Endodermal cell (in vitro differentiated cells): ENCODE measurements around the gene TCF12. TPM values are rescaled to one million over a fixed set of nuclear protein-coding genes. Genes with fewer than 3 reads are reported as not detected.

Experiments
- DNase-seq: peaks from one replicate; pipeline ENCODE4 v3.0.0-alpha.2; 2017
- H3K27ac ChIP-seq: 2 replicates; pipeline ENCODE4 v1.5.1; 2013; ENCODE audit warnings: mild to moderate bottlenecking, low read depth, low read length, moderate library complexity
- H3K27me3 ChIP-seq: 2 replicates; pipeline ENCODE4 v1.6.1; 2013; ENCODE audit warnings: mild to moderate bottlenecking, low read length, moderate library complexity; ENCODE audit not compliant: insufficient read depth, control insufficient read depth, poor library complexity, severe bottlenecking
- H3K36me3 ChIP-seq: 2 replicates; pipeline ENCODE4 v1.7.0; 2013; ENCODE audit warnings: mild to moderate bottlenecking, low read length, moderate library complexity; ENCODE audit not compliant: control insufficient read depth, insufficient read depth
- H3K4me1 ChIP-seq: one replicate; pipeline ENCODE4 v1.7.0; 2013; ENCODE audit warnings: low read length; ENCODE audit not compliant: control insufficient read depth, insufficient read depth
- H3K4me3 ChIP-seq: 2 replicates; pipeline ENCODE4 v1.5.1; 2013; ENCODE audit warnings: mild to moderate bottlenecking, low read length, moderate library complexity
- H3K9ac ChIP-seq: 2 replicates; pipeline ENCODE4 v1.6.1; 2013; ENCODE audit warnings: mild to moderate bottlenecking, low read length, moderate library complexity; ENCODE audit not compliant: poor library complexity, severe bottlenecking; ENCODE audit errors: extremely low read depth
- H3K9me3 ChIP-seq: 2 replicates; pipeline ENCODE4 v1.6.1; 2013; ENCODE audit warnings: mild to moderate bottlenecking, low read length, moderate library complexity; ENCODE audit not compliant: control insufficient read depth
- H3K27ac Mint-ChIP-seq: 2 replicates; pipeline ENCODE4 v1.8.0; 2020; ENCODE audit warnings: mixed read lengths
- H3K27me3 Mint-ChIP-seq: 2 replicates; pipeline ENCODE4 v1.8.0; 2021; ENCODE audit warnings: mild to moderate bottlenecking, mixed read lengths; ENCODE audit not compliant: insufficient read depth
- H3K36me3 Mint-ChIP-seq: 2 replicates; pipeline ENCODE4 v1.8.0; 2020; ENCODE audit warnings: low read depth, mixed read lengths
- H3K4me1 Mint-ChIP-seq: 2 replicates; pipeline ENCODE4 v1.8.0; 2020; ENCODE audit warnings: mixed read lengths
- H3K4me3 Mint-ChIP-seq: 2 replicates; pipeline ENCODE4 v1.8.0; 2020; ENCODE audit warnings: mild to moderate bottlenecking, moderate library complexity, mixed read lengths
- H3K9me3 Mint-ChIP-seq: 2 replicates; pipeline ENCODE4 v1.8.0; 2020; ENCODE audit warnings: mild to moderate bottlenecking, mixed read lengths
- WGBS, 2 experiments: methylation state at CpG; one replicate each; pipeline versions ENCODE4 v1.1.5 to v1.1.7; 2013; ENCODE audit warnings: missing lambda C conversion rate in 2 of 2, mixed read lengths in 1 of 2; ENCODE audit not compliant: insufficient coverage in 1 of 2, insufficient read length in 1 of 2; 5-methylcytosine and 5-hydroxymethylcytosine counted together
- total RNA-seq, 2 donors: library from RNA; stranded (reverse); fragmentation: NEBNext Ultra II Directional in 1 of 2; extraction: Animal tissue kit (Norgen Biotek cat#: 25700) in 1 of 2; gene quantifications; 2 replicates in 1 of 2; 3 replicates in 1 of 2; pipeline ENCODE4 v1.2.1, GENCODE V29; 2021
- TF ChIP-seq, protein P1 (sequence below): fragments of 200-600 bp; sonication (generic); conservative IDR thresholded peaks from 2 replicates; pipeline ENCODE4 v1.5.0; 2021; ENCODE audit warnings: antibody characterized with exemption, mild to moderate bottlenecking

The TCF12 gene
- total RNA-seq, 2 donors from 2014 or later, result 103 to 121 TPM

DNA sequence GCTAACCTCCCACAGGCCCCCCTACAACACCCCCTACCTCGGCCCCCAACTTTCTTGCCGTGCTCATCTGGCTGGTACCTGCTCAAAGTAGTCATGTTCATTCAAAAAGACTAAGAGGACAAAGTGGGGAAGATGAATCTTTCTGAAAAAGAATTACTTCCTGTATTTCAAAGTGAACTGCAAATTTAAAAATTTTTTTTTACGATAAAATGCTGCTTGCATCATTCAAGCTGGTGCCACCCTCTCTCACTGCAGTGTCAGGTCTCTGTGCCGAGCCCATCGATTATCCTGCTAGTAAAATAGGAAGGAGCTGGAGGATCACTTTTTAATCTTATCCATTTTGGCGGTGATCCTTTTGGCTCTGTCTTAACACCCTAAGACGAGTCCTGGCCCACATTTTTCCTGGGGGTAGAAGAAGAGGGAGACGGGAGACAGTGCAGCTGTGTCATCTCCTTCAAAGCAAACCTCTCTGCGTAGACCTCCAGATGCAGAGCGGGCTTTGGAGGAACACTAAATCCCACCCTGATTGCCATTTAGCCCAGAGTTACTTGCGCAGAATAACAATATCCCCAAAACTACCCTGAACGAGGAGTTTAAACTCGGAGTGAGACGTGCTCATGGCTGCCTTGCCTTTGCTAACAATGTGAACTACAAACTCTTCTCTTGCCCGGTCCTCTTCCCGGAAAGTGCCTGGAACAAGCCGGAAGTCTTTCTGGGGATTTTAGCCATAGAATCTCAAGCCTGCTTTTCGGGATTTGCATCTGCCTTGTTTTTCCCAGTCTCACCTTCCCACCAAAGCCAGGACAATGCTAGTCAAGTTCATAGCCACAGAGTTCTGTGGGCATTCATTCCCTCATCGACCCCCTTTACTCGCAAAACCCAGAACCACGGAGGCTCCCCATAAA is 391.7 kb downstream of the TCF12 start:
- TF ChIP-seq, protein P1, sequence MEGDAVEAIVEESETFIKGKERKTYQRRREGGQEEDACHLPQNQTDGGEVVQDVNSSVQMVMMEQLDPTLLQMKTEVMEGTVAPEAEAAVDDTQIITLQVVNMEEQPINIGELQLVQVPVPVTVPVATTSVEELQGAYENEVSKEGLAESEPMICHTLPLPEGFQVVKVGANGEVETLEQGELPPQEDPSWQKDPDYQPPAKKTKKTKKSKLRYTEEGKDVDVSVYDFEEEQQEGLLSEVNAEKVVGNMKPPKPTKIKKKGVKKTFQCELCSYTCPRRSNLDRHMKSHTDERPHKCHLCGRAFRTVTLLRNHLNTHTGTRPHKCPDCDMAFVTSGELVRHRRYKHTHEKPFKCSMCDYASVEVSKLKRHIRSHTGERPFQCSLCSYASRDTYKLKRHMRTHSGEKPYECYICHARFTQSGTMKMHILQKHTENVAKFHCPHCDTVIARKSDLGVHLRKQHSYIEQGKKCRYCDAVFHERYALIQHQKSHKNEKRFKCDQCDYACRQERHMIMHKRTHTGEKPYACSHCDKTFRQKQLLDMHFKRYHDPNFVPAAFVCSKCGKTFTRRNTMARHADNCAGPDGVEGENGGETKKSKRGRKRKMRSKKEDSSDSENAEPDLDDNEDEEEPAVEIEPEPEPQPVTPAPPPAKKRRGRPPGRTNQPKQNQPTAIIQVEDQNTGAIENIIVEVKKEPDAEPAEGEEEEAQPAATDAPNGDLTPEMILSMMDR, result no peak
- WGBS, 2 experiments, result 91 to 94% methylated on average over 18 to 21 of the region's 21 CpGs
- Mint-ChIP-seq H3K9me3 (no peaks in the 10 kb centered on the region), H3K4me1 (peaks cover 11% of the 10 kb centered on the region), H3K36me3 (no peaks in the 10 kb centered on the region), H3K27me3 (peaks cover 5% of the 10 kb centered on the region), H3K4me3 (no peak overlapping the region), H3K27ac (peak overlapping the region; percentile 13)
- DNase-seq, result no peak
- Histone ChIP-seq H3K4me1 (peaks cover 3% of the 10 kb centered on the region), H3K9ac (no peak overlapping the region), H3K36me3 (no peaks in the 10 kb centered on the region), H3K4me3 (no peak overlapping the region), H3K9me3 (no peaks in the 10 kb centered on the region), H3K27ac (no peak overlapping the region), H3K27me3 (no peaks in the 10 kb centered on the region)

DNA sequence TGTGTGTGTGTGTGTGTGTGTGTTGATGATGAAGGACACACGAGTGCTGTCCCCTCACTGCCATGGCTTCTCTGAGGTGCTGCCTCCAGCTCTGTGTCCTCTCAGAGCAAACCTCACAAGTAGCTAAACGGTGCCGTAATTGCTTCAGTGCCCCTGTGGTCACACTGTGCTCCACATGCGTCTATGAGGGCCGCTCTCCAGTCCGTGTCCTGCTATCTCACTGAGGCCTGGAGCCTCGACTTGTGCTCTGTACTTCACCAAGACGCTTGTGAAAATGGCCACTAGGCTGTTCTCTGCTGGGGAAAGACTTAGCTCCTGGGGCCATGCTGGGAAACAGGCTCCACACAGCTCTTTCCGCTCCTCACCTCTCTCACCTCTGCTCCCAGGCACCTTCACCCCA is 392.4 kb downstream of the TCF12 start:
- Histone ChIP-seq H3K9me3 (no peaks in the 10 kb centered on the region), H3K36me3 (no peaks in the 10 kb centered on the region), H3K27me3 (no peaks in the 10 kb centered on the region), H3K9ac (no peak overlapping the region), H3K4me3 (no peak overlapping the region), H3K4me1 (peaks cover 3% of the 10 kb centered on the region), H3K27ac (no peak overlapping the region)
- Mint-ChIP-seq H3K36me3 (no peaks in the 10 kb centered on the region), H3K9me3 (no peaks in the 10 kb centered on the region), H3K27me3 (peaks cover 3% of the 10 kb centered on the region), H3K4me3 (no peak overlapping the region), H3K4me1 (peaks cover 9% of the 10 kb centered on the region), H3K27ac (no peak overlapping the region)
- TF ChIP-seq, protein P1, result peak; percentile 19
- 92 to 98% methylated on average over 7 to 9 of the region's 9 CpGs for WGBS, 2 experiments
- no peak for DNase-seq

DNA sequence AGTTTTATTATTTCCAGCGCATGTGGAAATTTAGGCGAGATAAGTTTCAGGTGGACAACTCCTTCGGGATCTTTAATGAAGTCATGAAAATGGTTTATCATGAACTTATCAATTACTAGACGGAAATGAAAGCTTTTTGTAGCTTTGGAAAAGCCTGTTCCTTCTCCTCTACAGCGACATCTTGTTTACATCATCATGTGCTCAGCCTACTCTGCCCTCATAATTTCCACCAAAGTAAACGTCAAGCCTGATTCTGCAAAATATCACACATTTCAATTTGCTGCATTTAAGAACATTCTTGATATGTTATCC is 393.5 kb downstream of the TCF12 start:
- Histone ChIP-seq H3K36me3 (no peaks in the 10 kb centered on the region), H3K9ac (no peak overlapping the region), H3K9me3 (no peaks in the 10 kb centered on the region), H3K27me3 (no peaks in the 10 kb centered on the region), H3K4me1 (no peaks in the 10 kb centered on the region), H3K4me3 (no peak overlapping the region), H3K27ac (no peak overlapping the region)
- peaks cover 8% of the 10 kb centered on the region for H3K4me1 Mint-ChIP-seq
- H3K4me3 Mint-ChIP-seq, result no peak overlapping the region
- 94 to 96% methylated on average over 5 to 6 of the region's 6 CpGs for WGBS, 2 experiments
- H3K27ac Mint-ChIP-seq, result no peak overlapping the region
- H3K27me3 Mint-ChIP-seq, result peaks cover 3% of the 10 kb centered on the region
- TF ChIP-seq, protein P1, result no peak
- no peaks in the 10 kb centered on the region for H3K9me3 Mint-ChIP-seq
- H3K36me3 Mint-ChIP-seq, result no peaks in the 10 kb centered on the region
- no peak for DNase-seq
